Upper lobe of left lung (tissue), 6 donors: ENCODE measurements around the gene FYB2. TPM values are rescaled to one million over a fixed set of nuclear protein-coding genes. Genes with fewer than 3 reads are reported as not detected.
A peak's percentile ranks its signal among the peaks of the same experiment; 100 is the strongest.

Experiments
- ATAC-seq, 2 donors: fragments of 200-7000 bp; cut with Tn5 transposase; one replicate each; pipeline ENCODE4 v1.9.1; 2022; ENCODE audit warnings: mild to moderate bottlenecking in 2 of 2, moderate library complexity in 2 of 2; ENCODE audit not compliant: low FRiP score in 2 of 2
- DNase-seq, 2 donors: peaks; one replicate each; pipeline ENCODE4 v3.0.0-alpha.2; 2019 to 2020
- H3K27ac ChIP-seq, 4 donors: fragments of 200-600 bp; sonication (generic); one replicate each; pipeline ENCODE4 v1.5.1; 2016 to 2019
- H3K27me3 ChIP-seq, 4 donors: fragments of 200-600 bp; sonication (generic); one replicate each; pipeline ENCODE4 v1.5.1; 2017 to 2019
- H3K36me3 ChIP-seq, 4 donors: fragments of 200-600 bp; sonication (generic); one replicate each; pipeline ENCODE4 v1.5.1; 2016 to 2019
- H3K4me1 ChIP-seq, 4 donors: fragments of 200-600 bp; sonication (generic); one replicate each; pipeline ENCODE4 v1.5.1; 2018 to 2019
- H3K4me3 ChIP-seq, 4 donors: fragments of 200-600 bp; sonication (generic); one replicate each; pipeline ENCODE4 v1.5.1; 2017 to 2019; ENCODE audit warnings: mild to moderate bottlenecking in 2 of 4, moderate library complexity in 1 of 4
- H3K9me3 ChIP-seq, 4 donors: fragments of 200-600 bp; sonication (generic); one replicate each; pipeline ENCODE4 v1.5.1; 2018 to 2019
- EP300 ChIP-seq, 4 donors: sonication (generic); formaldehyde crosslinking; IDR thresholded peaks; one replicate each; pipeline ENCODE4 v1.5.1; 2017; ENCODE audit warnings: antibody characterized with exemption in 4 of 4, control low read depth in 2 of 4
- POLR2A ChIP-seq, 4 donors: fragments of 450-650 bp; IDR thresholded peaks; one replicate each; pipeline ENCODE4 v1.5.1; 2016 to 2017; ENCODE audit warnings: antibody characterized with exemption in 4 of 4, mild to moderate bottlenecking in 2 of 4
- POLR2AphosphoS5 ChIP-seq, 2 donors: sonication (generic); formaldehyde crosslinking; IDR thresholded peaks; one replicate each; pipeline ENCODE4 v1.5.1; 2017; ENCODE audit warnings: antibody characterized with exemption in 2 of 2
- WGBS, 2 donors: methylation state at CpG; one replicate each; pipeline ENCODE4 v1.1.5; 2017 to 2018; 5-methylcytosine and 5-hydroxymethylcytosine counted together
- total RNA-seq, 6 donors: library from RNA; depleted of rRNA in 4 of 6; stranded (reverse); fragments of >200 nt in 4 of 6; gene quantifications; one replicate each; pipeline versions ENCODE4 v1.1.0 to v1.2.1, GENCODE V29; 2016 to 2021
- TF ChIP-seq, protein P1 (sequence below), 6 experiments: fragments of 450-650 bp in 4 of 6; fragments of 200-600 bp in 2 of 6; sonication (generic) in 2 of 6; IDR thresholded peaks; one replicate each; pipeline ENCODE4 v1.5.1; 2016 to 2019; ENCODE audit warnings: antibody characterized with exemption in 6 of 6
- donor health status: DM: no; HTN: no; CAD: no; lungs with moderate emphysema.
- donor health status: DM: no; HTN: yes; CAD: no; lungs with severe emphysema.

Gene FYB2
- total RNA-seq, 6 donors from 2014 or later: 1.2 to 43.2 (median 7.2) TPM

DNA sequence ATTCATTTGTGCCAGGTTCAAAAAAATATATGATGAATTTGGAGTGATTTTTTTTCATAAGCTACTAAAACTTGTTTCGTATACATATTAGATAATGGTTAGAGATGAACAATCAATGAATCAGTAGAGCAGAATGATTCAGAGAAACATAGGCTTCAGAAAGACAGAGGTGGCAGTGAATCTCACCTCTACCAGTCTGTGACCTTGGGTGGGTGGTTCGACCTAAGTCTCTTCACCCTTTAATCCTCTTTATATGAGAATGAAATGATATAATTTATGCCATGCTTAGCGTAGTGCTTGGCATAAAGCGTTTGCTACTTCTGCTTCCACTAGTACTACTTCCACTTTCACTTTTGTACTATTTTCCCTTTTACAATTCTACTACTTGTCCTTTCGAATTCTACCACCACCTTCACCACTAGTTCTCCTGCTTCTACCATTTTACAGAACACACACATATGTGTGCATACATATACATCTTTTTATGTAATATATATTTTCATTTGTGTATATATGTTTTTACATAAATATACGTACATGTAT, 45.1 kb downstream of the FYB2 start:
- peak overlapping the region in 1 of 4 donors; percentile 10 for H3K4me3 ChIP-seq
- TF ChIP-seq, protein P1, sequence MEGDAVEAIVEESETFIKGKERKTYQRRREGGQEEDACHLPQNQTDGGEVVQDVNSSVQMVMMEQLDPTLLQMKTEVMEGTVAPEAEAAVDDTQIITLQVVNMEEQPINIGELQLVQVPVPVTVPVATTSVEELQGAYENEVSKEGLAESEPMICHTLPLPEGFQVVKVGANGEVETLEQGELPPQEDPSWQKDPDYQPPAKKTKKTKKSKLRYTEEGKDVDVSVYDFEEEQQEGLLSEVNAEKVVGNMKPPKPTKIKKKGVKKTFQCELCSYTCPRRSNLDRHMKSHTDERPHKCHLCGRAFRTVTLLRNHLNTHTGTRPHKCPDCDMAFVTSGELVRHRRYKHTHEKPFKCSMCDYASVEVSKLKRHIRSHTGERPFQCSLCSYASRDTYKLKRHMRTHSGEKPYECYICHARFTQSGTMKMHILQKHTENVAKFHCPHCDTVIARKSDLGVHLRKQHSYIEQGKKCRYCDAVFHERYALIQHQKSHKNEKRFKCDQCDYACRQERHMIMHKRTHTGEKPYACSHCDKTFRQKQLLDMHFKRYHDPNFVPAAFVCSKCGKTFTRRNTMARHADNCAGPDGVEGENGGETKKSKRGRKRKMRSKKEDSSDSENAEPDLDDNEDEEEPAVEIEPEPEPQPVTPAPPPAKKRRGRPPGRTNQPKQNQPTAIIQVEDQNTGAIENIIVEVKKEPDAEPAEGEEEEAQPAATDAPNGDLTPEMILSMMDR (IDR thresholded peaks at IDR 0.05): no peak
- no peak for TF ChIP-seq POLR2AphosphoS5 (IDR thresholded peaks at IDR 0.05)
- no peak for TF ChIP-seq POLR2A (IDR thresholded peaks at IDR 0.05)
- TF ChIP-seq EP300 (IDR thresholded peaks at IDR 0.05): no peak
- no peaks in the 10 kb centered on the region for H3K27me3 ChIP-seq
- ATAC-seq (no peak), DNase-seq (no peak)
- H3K36me3 ChIP-seq: no peaks in the 10 kb centered on the region
- WGBS, 2 donors: 56 to 67% methylated on average over 6 of the region's 6 CpGs
- H3K4me1 ChIP-seq: no peaks in the 10 kb centered on the region
- H3K9me3 ChIP-seq: no peaks in the 10 kb centered on the region
- H3K27ac ChIP-seq: no peak overlapping the region

- no peak overlapping the region for H3K27ac ChIP-seq
- no peaks in the 10 kb centered on the region for H3K27me3 ChIP-seq
- peak overlapping the region in 1 of 4 donors; percentile 10 for H3K4me3 ChIP-seq
- DNase-seq: no peak
- no peaks in the 10 kb centered on the region for H3K9me3 ChIP-seq
- no peaks in the 10 kb centered on the region for H3K4me1 ChIP-seq
- WGBS, 2 donors: 67 to 73% methylated on average over 2 of the region's 2 CpGs
- TF ChIP-seq POLR2AphosphoS5 (IDR thresholded peaks at IDR 0.05): no peak
- no peak for TF ChIP-seq POLR2A (IDR thresholded peaks at IDR 0.05)
- TF ChIP-seq, protein P1 (IDR thresholded peaks at IDR 0.05): no peak
- TF ChIP-seq EP300 (IDR thresholded peaks at IDR 0.05): no peak
- no peaks in the 10 kb centered on the region for H3K36me3 ChIP-seq
- ATAC-seq: no peak
Measured at GRCh38 chr1:56773341-56774066, 45.7 kb downstream of the FYB2 start.

DNA sequence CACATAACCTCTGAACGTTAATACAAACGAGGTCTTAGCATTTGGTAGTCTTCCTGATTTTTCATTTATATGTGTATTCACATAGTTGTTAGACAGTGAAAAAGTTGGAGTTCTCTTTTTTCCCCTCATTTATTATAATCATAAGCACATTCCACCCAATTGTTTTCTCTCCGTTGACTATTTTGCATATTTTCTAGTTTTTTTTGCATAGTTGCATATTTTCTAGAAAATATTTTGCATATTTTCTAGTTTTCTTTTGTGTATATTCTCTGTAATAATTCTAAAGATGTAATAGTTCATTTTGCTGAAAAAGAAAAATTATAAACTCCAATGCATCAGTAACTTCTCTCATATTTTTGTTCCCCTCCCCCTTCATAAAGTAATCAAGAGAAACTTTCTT, 47.5 kb downstream of the FYB2 start:
- 85 to 87% methylated on average over 3 of the region's 3 CpGs for WGBS, 2 donors
- TF ChIP-seq POLR2A (IDR thresholded peaks at IDR 0.05): no peak
- DNase-seq: no peak
- no peaks in the 10 kb centered on the region for H3K27me3 ChIP-seq
- H3K4me3 ChIP-seq: no peak overlapping the region
- H3K27ac ChIP-seq: no peak overlapping the region
- no peak for ATAC-seq
- no peaks in the 10 kb centered on the region for H3K36me3 ChIP-seq
- H3K4me1 ChIP-seq: no peaks in the 10 kb centered on the region
- H3K9me3 ChIP-seq: no peaks in the 10 kb centered on the region

GRCh38 chr1:56758794-56759193, 60.4 kb downstream of the FYB2 start:
- Histone ChIP-seq H3K9me3 (no peaks in the 10 kb centered on the region), H3K4me3 (no peak overlapping the region), H3K36me3 (no peaks in the 10 kb centered on the region), H3K27ac (no peak overlapping the region), H3K27me3 (no peaks in the 10 kb centered on the region), H3K4me1 (no peaks in the 10 kb centered on the region)
- ATAC-seq: no peak
- 21 to 27% methylated on average over 3 of the region's 3 CpGs for WGBS, 2 donors
- no peak for DNase-seq
- TF ChIP-seq EP300 (IDR thresholded peaks at IDR 0.05) (no peak), POLR2AphosphoS5 (IDR thresholded peaks at IDR 0.05) (no peak), POLR2A (IDR thresholded peaks at IDR 0.05) (no peak)
- TF ChIP-seq, protein P1 (IDR thresholded peaks at IDR 0.05): no peak

GRCh38 chr1:56758135-56758534, 61.1 kb downstream of the FYB2 start:
- H3K36me3 ChIP-seq: no peaks in the 10 kb centered on the region
- no peak overlapping the region for H3K4me3 ChIP-seq
- no peaks in the 10 kb centered on the region for H3K4me1 ChIP-seq
- ATAC-seq (no peak), DNase-seq (no peak)
- no peak for TF ChIP-seq POLR2AphosphoS5 (IDR thresholded peaks at IDR 0.05)
- no peak for TF ChIP-seq POLR2A (IDR thresholded peaks at IDR 0.05)
- TF ChIP-seq, protein P1 (IDR thresholded peaks at IDR 0.05): peak in 1 of 6 experiments; percentile 9
- TF ChIP-seq EP300 (IDR thresholded peaks at IDR 0.05): no peak
- H3K27me3 ChIP-seq: no peaks in the 10 kb centered on the region
- no peaks in the 10 kb centered on the region for H3K9me3 ChIP-seq
- no peak overlapping the region for H3K27ac ChIP-seq
